ENCODE results near the gene SLC4A5.

GRCh38 chr2:74321737-74322136, 21.5 kb downstream of the SLC4A5 start:
- TF ChIP-seq, protein P1, sequence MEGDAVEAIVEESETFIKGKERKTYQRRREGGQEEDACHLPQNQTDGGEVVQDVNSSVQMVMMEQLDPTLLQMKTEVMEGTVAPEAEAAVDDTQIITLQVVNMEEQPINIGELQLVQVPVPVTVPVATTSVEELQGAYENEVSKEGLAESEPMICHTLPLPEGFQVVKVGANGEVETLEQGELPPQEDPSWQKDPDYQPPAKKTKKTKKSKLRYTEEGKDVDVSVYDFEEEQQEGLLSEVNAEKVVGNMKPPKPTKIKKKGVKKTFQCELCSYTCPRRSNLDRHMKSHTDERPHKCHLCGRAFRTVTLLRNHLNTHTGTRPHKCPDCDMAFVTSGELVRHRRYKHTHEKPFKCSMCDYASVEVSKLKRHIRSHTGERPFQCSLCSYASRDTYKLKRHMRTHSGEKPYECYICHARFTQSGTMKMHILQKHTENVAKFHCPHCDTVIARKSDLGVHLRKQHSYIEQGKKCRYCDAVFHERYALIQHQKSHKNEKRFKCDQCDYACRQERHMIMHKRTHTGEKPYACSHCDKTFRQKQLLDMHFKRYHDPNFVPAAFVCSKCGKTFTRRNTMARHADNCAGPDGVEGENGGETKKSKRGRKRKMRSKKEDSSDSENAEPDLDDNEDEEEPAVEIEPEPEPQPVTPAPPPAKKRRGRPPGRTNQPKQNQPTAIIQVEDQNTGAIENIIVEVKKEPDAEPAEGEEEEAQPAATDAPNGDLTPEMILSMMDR (conservative IDR thresholded peaks at IDR 0.05 in 1 of 2, IDR thresholded peaks at IDR 0.05 in 1 of 2; ENCODE audit: extremely low read depth in 1 of 2, insufficient read depth in 1 of 2, low read depth in 1 of 2, low read length in 2 of 2): no peak
- TF ChIP-seq EZH2 (IDR thresholded peaks at IDR 0.05; ENCODE audit: borderline replicate concordance, low read length): no peak
